ENCODE data around the gene ITSN1. TPM values are rescaled to one million over a fixed set of nuclear protein-coding genes. Genes with fewer than 3 reads are reported as not detected.

ITSN1 gene
- total and polyA plus RNA-seq, 4 donors, result 11.2 to 46.0 (median 19.8) TPM

GRCh38 chr21:33816174-33816573 is 173.9 kb downstream of the ITSN1 start:
- ATAC-seq (ENCODE audit: insufficient read depth, low FRiP score), result no peak
- Histone ChIP-seq H3K4me3 (no peak overlapping the region), H3K9me3 (ENCODE audit: control insufficient read depth in 4 of 4, insufficient read depth in 3 of 4, low read length in 3 of 4) (no peaks in the 10 kb centered on the region), H3K27ac (ENCODE audit: low read depth in 1 of 2, low read length in 1 of 2) (no peak overlapping the region), H3K4me1 (ENCODE audit: control insufficient read depth in 5 of 5, insufficient read depth in 5 of 5, low read length in 5 of 5) (peaks cover 0 to 15% (median 0%) of the 10 kb centered on the region in 5 donors), H3K9ac (ENCODE audit: insufficient read depth in 1 of 2, low read length in 2 of 2) (no peak overlapping the region), H3K36me3 (ENCODE audit: control insufficient read depth in 4 of 4, insufficient read depth in 4 of 4, low read length in 4 of 4) (peaks cover 6 to 32% (median 19%) of the 10 kb centered on the region in 4 donors), H3K27me3 (ENCODE audit: control insufficient read depth in 3 of 3, insufficient read depth in 3 of 3, low read length in 2 of 3) (no peaks in the 10 kb centered on the region)
- no peak for DNase-seq
- TF ChIP-seq CTCF (IDR thresholded peaks at IDR 0.05; ENCODE audit: control extremely low read depth, extremely low read depth), result no peak
- 51 to 83% methylated on average over 2 of the region's 2 CpGs for WGBS, 2 donors

GRCh38 chr21:33817138-33817537 is 174.8 kb downstream of the ITSN1 start:
- Histone ChIP-seq H3K4me1 (ENCODE audit: control insufficient read depth in 5 of 5, insufficient read depth in 5 of 5, low read length in 5 of 5) (peaks cover 0 to 21% (median 4%) of the 10 kb centered on the region in 5 donors), H3K4me3 (no peak overlapping the region), H3K9me3 (ENCODE audit: control insufficient read depth in 4 of 4, insufficient read depth in 3 of 4, low read length in 3 of 4) (no peaks in the 10 kb centered on the region), H3K27me3 (ENCODE audit: control insufficient read depth in 3 of 3, insufficient read depth in 3 of 3, low read length in 2 of 3) (no peaks in the 10 kb centered on the region), H3K36me3 (ENCODE audit: control insufficient read depth in 4 of 4, insufficient read depth in 4 of 4, low read length in 4 of 4) (peaks cover 6 to 32% (median 20%) of the 10 kb centered on the region in 4 donors), H3K27ac (ENCODE audit: low read depth in 1 of 2, low read length in 1 of 2) (no peak overlapping the region), H3K9ac (ENCODE audit: insufficient read depth in 1 of 2, low read length in 2 of 2) (no peak overlapping the region)
- 90 to 92% methylated on average over 7 of the region's 7 CpGs for WGBS, 2 donors
- TF ChIP-seq CTCF (IDR thresholded peaks at IDR 0.05; ENCODE audit: control extremely low read depth, extremely low read depth), result no peak
- ATAC-seq (ENCODE audit: insufficient read depth, low FRiP score) (no peak), DNase-seq (no peak)

GRCh38 chr21:33817663-33818451 is 175.6 kb downstream of the ITSN1 start:
- Histone ChIP-seq H3K27me3 (ENCODE audit: control insufficient read depth in 3 of 3, insufficient read depth in 3 of 3, low read length in 2 of 3) (no peaks in the 10 kb centered on the region), H3K9ac (ENCODE audit: insufficient read depth in 1 of 2, low read length in 2 of 2) (no peak overlapping the region), H3K9me3 (ENCODE audit: control insufficient read depth in 4 of 4, insufficient read depth in 3 of 4, low read length in 3 of 4) (no peaks in the 10 kb centered on the region), H3K4me1 (ENCODE audit: control insufficient read depth in 5 of 5, insufficient read depth in 5 of 5, low read length in 5 of 5) (peaks cover 0 to 21% (median 4%) of the 10 kb centered on the region in 5 donors), H3K4me3 (no peak overlapping the region), H3K27ac (ENCODE audit: low read depth in 1 of 2, low read length in 1 of 2) (no peak overlapping the region), H3K36me3 (ENCODE audit: control insufficient read depth in 4 of 4, insufficient read depth in 4 of 4, low read length in 4 of 4) (peaks cover 6 to 32% (median 19%) of the 10 kb centered on the region in 4 donors)
- no peak for DNase-seq
- WGBS, 2 donors, result 75 to 84% methylated on average over 6 of the region's 6 CpGs
- no peak for TF ChIP-seq CTCF (IDR thresholded peaks at IDR 0.05; ENCODE audit: control extremely low read depth, extremely low read depth)
- no peak for ATAC-seq (ENCODE audit: insufficient read depth, low FRiP score)

All from lung (tissue), 12 donors.